ENCODE measurements around the gene RHOBTB1. TPM values are rescaled to one million over a fixed set of nuclear protein-coding genes. Genes with fewer than 3 reads are reported as not detected.

The RHOBTB1 gene
- total RNA-seq, 2 experiments from 2014 or later: 0.09 to 0.74 TPM

DNA sequence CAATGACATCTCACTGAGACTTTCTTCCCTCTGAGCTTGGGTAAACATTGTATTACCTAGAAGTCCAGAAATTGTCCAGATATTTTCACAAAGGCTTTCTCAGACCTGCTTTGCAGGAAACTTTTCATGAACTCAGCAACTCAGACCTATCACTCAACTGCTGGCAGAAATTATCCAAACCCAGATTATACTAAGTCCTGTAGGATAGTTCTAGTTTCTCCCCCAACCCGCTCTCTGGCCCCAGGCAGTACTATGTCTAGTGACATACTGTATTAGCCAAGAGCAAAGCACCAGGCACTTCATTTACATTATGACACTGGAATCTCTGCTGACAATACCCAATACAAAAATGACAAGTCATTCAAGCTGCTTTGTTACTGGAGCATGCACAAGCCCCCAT lies 75.0 kb downstream of the RHOBTB1 start:
- Mint-ChIP-seq H3K27ac (no peak overlapping the region), H3K36me3 (ENCODE audit: low read depth) (no peaks in the 10 kb centered on the region), H3K4me1 (ENCODE audit: low read depth) (no peaks in the 10 kb centered on the region), H3K27me3 (peaks cover 5% of the 10 kb centered on the region), H3K9me3 (no peaks in the 10 kb centered on the region), H3K4me3 (no peak overlapping the region)
- ATAC-seq (no peak), DNase-seq (no peak)
- TF ChIP-seq, protein P1, sequence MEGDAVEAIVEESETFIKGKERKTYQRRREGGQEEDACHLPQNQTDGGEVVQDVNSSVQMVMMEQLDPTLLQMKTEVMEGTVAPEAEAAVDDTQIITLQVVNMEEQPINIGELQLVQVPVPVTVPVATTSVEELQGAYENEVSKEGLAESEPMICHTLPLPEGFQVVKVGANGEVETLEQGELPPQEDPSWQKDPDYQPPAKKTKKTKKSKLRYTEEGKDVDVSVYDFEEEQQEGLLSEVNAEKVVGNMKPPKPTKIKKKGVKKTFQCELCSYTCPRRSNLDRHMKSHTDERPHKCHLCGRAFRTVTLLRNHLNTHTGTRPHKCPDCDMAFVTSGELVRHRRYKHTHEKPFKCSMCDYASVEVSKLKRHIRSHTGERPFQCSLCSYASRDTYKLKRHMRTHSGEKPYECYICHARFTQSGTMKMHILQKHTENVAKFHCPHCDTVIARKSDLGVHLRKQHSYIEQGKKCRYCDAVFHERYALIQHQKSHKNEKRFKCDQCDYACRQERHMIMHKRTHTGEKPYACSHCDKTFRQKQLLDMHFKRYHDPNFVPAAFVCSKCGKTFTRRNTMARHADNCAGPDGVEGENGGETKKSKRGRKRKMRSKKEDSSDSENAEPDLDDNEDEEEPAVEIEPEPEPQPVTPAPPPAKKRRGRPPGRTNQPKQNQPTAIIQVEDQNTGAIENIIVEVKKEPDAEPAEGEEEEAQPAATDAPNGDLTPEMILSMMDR (IDR thresholded peaks at IDR 0.05): no peak
- ChIA-PET POLR2A (no interaction called here), CTCF (no interaction called here)
- intact Hi-C loops (cut with micrococcal nuclease): no loop called here

DNA sequence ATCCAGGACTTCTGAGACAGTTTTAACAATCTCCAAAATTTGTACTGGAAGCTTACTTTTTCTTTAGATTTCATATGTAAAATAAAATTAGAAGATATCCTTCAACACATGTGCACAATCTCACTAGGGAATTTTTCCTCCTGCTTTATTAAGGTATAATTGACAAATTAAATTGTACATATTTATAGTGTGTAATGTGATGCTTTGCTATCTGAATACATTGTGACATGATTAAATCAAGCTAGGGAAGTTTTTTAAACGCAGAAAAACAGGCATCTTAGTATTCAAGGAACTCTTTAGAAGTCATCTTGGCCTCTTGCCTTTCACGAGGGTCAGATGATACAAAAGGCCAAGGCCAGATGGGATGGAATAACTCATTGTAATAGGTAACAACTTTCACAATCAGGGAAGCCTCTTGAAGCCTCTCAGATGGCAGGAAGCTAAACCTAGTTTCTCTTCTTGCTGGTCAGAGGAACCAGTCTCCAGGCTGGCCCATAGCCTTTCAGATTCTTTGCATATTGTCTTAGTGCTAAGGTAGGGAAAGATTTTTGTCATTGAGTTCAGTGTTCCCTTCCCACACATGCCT lies 78.7 kb downstream of the RHOBTB1 start:
- Mint-ChIP-seq H3K9me3 (no peaks in the 10 kb centered on the region), H3K4me3 (no peak overlapping the region), H3K36me3 (ENCODE audit: low read depth) (no peaks in the 10 kb centered on the region), H3K27ac (no peak overlapping the region), H3K27me3 (peaks cover 7% of the 10 kb centered on the region), H3K4me1 (ENCODE audit: low read depth) (no peaks in the 10 kb centered on the region)
- TF ChIP-seq, protein P1 (IDR thresholded peaks at IDR 0.05): no peak
- CTCF ChIA-PET: no interaction called here
- no peak for DNase-seq
- POLR2A ChIA-PET: interaction anchor here (0.6 kb wide), 1 partner anchor 1536 kb away, joined by 3 read pairs; no protein-coding TSS in a partner anchor
- intact Hi-C loops (cut with micrococcal nuclease): no loop called here
- no peak for ATAC-seq

DNA sequence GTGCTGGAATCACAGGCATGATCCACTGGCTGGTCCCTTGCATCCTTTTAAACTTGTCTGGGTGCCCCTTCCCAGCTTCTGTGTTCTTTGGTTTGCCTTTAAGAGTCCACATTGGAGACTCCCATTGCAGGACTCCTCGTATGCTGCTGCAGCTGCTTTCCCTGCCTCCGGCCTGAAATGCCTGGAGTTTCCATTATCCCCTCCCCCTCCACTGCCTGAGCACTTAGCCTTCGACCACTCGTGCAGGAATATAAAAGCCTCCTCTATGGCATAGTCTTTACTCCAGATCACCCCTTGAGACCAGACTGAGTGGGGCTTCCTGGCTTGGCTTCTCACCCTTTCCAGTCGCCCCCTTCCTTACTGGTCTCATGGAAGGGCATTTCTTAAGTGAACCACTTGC lies 80.2 kb downstream of the RHOBTB1 start:
- DNase-seq (no peak), ATAC-seq (no peak)
- Mint-ChIP-seq H3K36me3 (ENCODE audit: low read depth) (no peaks in the 10 kb centered on the region), H3K4me3 (no peak overlapping the region), H3K9me3 (no peaks in the 10 kb centered on the region), H3K4me1 (ENCODE audit: low read depth) (no peaks in the 10 kb centered on the region), H3K27ac (no peak overlapping the region), H3K27me3 (peaks cover 13% of the 10 kb centered on the region)
- ChIA-PET POLR2A (no interaction called here), CTCF (no interaction called here)
- TF ChIP-seq, protein P1 (IDR thresholded peaks at IDR 0.05): no peak
- intact Hi-C loops (cut with micrococcal nuclease): no loop called here

DNA sequence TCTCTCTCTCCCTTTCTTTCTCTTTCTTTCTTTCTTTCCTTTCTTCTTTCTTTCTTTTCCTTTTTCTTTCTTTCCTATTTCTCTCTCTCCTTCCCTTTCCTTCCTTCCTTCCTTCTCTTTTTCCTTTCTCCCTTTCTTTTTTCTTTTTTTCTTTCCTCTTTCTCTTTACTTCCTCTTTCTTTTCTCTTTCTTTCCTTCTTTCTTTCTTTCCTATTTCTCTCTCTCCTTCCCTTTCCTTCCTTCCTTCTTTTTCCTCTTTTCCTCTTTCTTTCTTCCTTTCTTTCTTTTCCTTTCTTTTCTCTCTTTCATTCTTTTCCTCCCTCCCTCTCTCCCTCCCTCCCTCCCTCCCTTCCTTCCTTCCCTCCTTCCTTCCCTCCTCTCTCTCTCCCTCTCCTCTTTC lies 81.5 kb downstream of the RHOBTB1 start:
- POLR2A ChIA-PET: no interaction called here
- intact Hi-C loops (cut with micrococcal nuclease): no loop called here
- H3K36me3 Mint-ChIP-seq (ENCODE audit: low read depth): no peaks in the 10 kb centered on the region
- DNase-seq (no peak), ATAC-seq (no peak)
- H3K27me3 Mint-ChIP-seq: peaks cover 13% of the 10 kb centered on the region
- CTCF ChIA-PET: no interaction called here
- H3K4me3 Mint-ChIP-seq: no peak overlapping the region
- TF ChIP-seq, protein P1 (IDR thresholded peaks at IDR 0.05): no peak
- no peaks in the 10 kb centered on the region for H3K4me1 Mint-ChIP-seq (ENCODE audit: low read depth)
- no peak overlapping the region for H3K27ac Mint-ChIP-seq
- no peaks in the 10 kb centered on the region for H3K9me3 Mint-ChIP-seq

- no peak for ATAC-seq
- H3K27ac Mint-ChIP-seq: no peak overlapping the region
These were observed 87.6 kb downstream of the RHOBTB1 start for GRCh38 chr10:60856405-60856804.

More at GRCh38 chr10:60856405-60856804, 87.6 kb downstream of the RHOBTB1 start:
- ChIA-PET CTCF (interaction anchor here (0.7 kb wide), 1 partner anchor 20 kb away, joined by 4 read pairs; no protein-coding TSS in a partner anchor), POLR2A (no interaction called here)
- Mint-ChIP-seq H3K4me1 (ENCODE audit: low read depth) (no peaks in the 10 kb centered on the region), H3K4me3 (no peak overlapping the region), H3K9me3 (no peaks in the 10 kb centered on the region), H3K27me3 (peaks cover 6% of the 10 kb centered on the region), H3K36me3 (ENCODE audit: low read depth) (no peaks in the 10 kb centered on the region)
- DNase-seq: no peak
- intact Hi-C loops (cut with micrococcal nuclease): no loop called here
- TF ChIP-seq, protein P1 (IDR thresholded peaks at IDR 0.05): no peak
